22Rv1 (cell line): Measurements from ENCODE around the gene ITGB2.

ENCODE experiments used
- CTCF ChIP-seq: fragments of 450-650 bp; IDR thresholded peaks from 2 replicates; pipeline ENCODE4 v1.5.1; 2017; ENCODE audit warnings: mild to moderate bottlenecking
- ZFX ChIP-seq: fragments of 450-650 bp; IDR thresholded peaks from 2 replicates; pipeline ENCODE4 v1.6.1; 2017; ENCODE audit warnings: antibody characterized with exemption, borderline replicate concordance

- no peak for TF ChIP-seq CTCF
- no peak for TF ChIP-seq ZFX
These were observed 25.7 kb upstream of the ITGB2 start for GRCh38 chr21:44946254-44947041.
